HS-27A (cell line): ENCODE results near the gene RPS29.
"Not testable (repeated sequence)": the region's sequence is repeated elsewhere in the genome, so short reads cannot be mapped to it uniquely, and the experiment has no call there.

ENCODE experiments used
- DNase-seq: peaks from one replicate; pipeline ENCODE4 v3.0.0-alpha.2; 2012; ENCODE audit warnings: low read depth, missing footprints

RPS29 gene

GRCh38 chr14:49585803-49586672 is at the start of gene RPS29:
RPS29 (minus strand) TSS chr14:49586380; CDS start chr14:49586346, 34 bp downstream.
- peak; percentile 99 for DNase-seq

- peak; percentile 64 for DNase-seq
These were observed 48.6 kb upstream of the RPS29 start, which contains the start of gene DNAAF2 for GRCh38 chr14:49634547-49635334. DNAAF2 (minus strand) TSS chr14:49635244; CDS start chr14:49635149, 95 bp downstream.

GRCh38 chr14:49633640-49634546 is 47.7 kb upstream of the RPS29 start:
- peak; percentile 80 for DNase-seq

GRCh38 chr14:49623941-49624839 is 38.0 kb upstream of the RPS29 start:
- no peak for DNase-seq

- DNase-seq = no peak
These were observed 37.2 kb upstream of the RPS29 start for GRCh38 chr14:49623387-49623786.

GRCh38 chr14:49622022-49622607 is 35.9 kb upstream of the RPS29 start:
- no peak for DNase-seq

GRCh38 chr14:49621114-49621881 is 35.1 kb upstream of the RPS29 start:
- no peak for DNase-seq

- peak; percentile 96 for DNase-seq
These were observed 34.3 kb upstream of the RPS29 start, which contains the start of the genes MGAT2 and RPL36AL for GRCh38 chr14:49620182-49621113. MGAT2 (plus strand) TSS chr14:49620799; CDS start chr14:49621269, 470 bp downstream. RPL36AL (minus strand) TSS chr14:49620626; CDS start chr14:49619104, 1,522 bp downstream.

GRCh38 chr14:49619730-49620129 is 33.5 kb upstream of the RPS29 start:
- no peak for DNase-seq

GRCh38 chr14:49619273-49619672 is 33.1 kb upstream of the RPS29 start:
- not testable (repeated sequence) for DNase-seq

- no peak for DNase-seq
These were observed 31.8 kb upstream of the RPS29 start for GRCh38 chr14:49617852-49618519.

- DNase-seq = no peak
These were observed 29.6 kb upstream of the RPS29 start for GRCh38 chr14:49615776-49616175.

GRCh38 chr14:49614196-49614595 is 28.0 kb upstream of the RPS29 start:
- DNase-seq = no peak

- no peak for DNase-seq
These were observed 26.5 kb upstream of the RPS29 start for GRCh38 chr14:49612671-49613070.

- DNase-seq = no peak
These were observed 26.1 kb upstream of the RPS29 start for GRCh38 chr14:49612251-49612650.

GRCh38 chr14:49607583-49607982 is 21.4 kb upstream of the RPS29 start:
- DNase-seq = no peak

GRCh38 chr14:49598485-49599300 is 12.5 kb upstream of the RPS29 start, which contains the start of gene LRR1:
LRR1 (plus strand) TSS chr14:49598940; CDS start chr14:49599021, 81 bp downstream.
- DNase-seq = peak; percentile 73
